ENCODE data around the gene ZNF622. TPM values are rescaled to one million over a fixed set of nuclear protein-coding genes. Genes with fewer than 3 reads are reported as not detected.

Gene ZNF622
- total RNA-seq, 1 experiment from 2014 or later = 25.2 TPM

GRCh38 chr5:16464231-16464630 is 1.4 kb downstream of the ZNF622 start (continued):
- TF ChIP-seq EZH2phosphoT487 (IDR thresholded peaks at IDR 0.05; ENCODE audit: borderline replicate concordance) (no peak), JUND (IDR thresholded peaks at IDR 0.05) (no peak), ELF1 (IDR thresholded peaks at IDR 0.05; ENCODE audit: borderline replicate concordance, low read depth) (no peak), EZH2 (IDR thresholded peaks at IDR 0.05) (no peak)

- POLR2A ChIA-PET = no interaction called here
- intact Hi-C loops (cut with micrococcal nuclease) = no loop called here
Measured at GRCh38 chr5:16461782-16462181, 3.8 kb downstream of the ZNF622 start.

More at GRCh38 chr5:16461782-16462181, 3.8 kb downstream of the ZNF622 start:
- Histone ChIP-seq H3K79me2 (ENCODE audit: insufficient read depth, low read length) (peaks cover 82% of the 10 kb centered on the region), H3K9me3 (ENCODE audit: control insufficient read depth in 1 of 2, insufficient read depth in 1 of 2, low read depth in 1 of 2, low read length in 2 of 2) (no peaks in the 10 kb centered on the region), H3K36me3 (ENCODE audit: control insufficient read depth in 1 of 2, insufficient read depth in 2 of 2, low read length in 2 of 2) (peaks cover 42 to 54% of the 10 kb centered on the region in 2 experiments; a peak in 3 of 4 replicates), H3K4me3 (replicated peaks in 1 of 2; ENCODE audit: low read depth in 1 of 2, low read length in 2 of 2) (no peak overlapping the region), H3K9ac (ENCODE audit: low read length) (no peak overlapping the region), H3K27ac (ENCODE audit: low read depth, low read length) (no peak overlapping the region), H3K9me2 (ENCODE audit: insufficient read depth) (no peaks in the 10 kb centered on the region), H3K4me1 (ENCODE audit: control insufficient read depth in 1 of 2, insufficient read depth in 2 of 2, low read length in 2 of 2) (peaks cover 8 to 14% of the 10 kb centered on the region in 2 experiments), H3K27me3 (ENCODE audit: insufficient read depth, low read length) (no peaks in the 10 kb centered on the region), H3K4me2 (ENCODE audit: low read length) (no peak overlapping the region), H4K20me1 (ENCODE audit: insufficient read depth) (no peaks in the 10 kb centered on the region), H2AFZ (ENCODE audit: low read depth, low read length, poor library complexity, severe bottlenecking) (no peak overlapping the region)
- RAD21 ChIA-PET (ENCODE audit: low non-redundant PET in 1 of 2, low total read pairs in 2 of 2, uncharacterized antibody in 2 of 2, unreplicated experiment in 2 of 2) = no interaction called here
- no peak for DNase-seq (ENCODE audit: low read depth, low spot score)
- no peak for TF ChIP-seq REST (IDR thresholded peaks at IDR 0.05; ENCODE audit: low read depth)
- no peak for TF ChIP-seq JUND (IDR thresholded peaks at IDR 0.05)
- TF ChIP-seq POLR2AphosphoS5 (IDR thresholded peaks at IDR 0.05; ENCODE audit: low read depth, low read length) = no peak
- no peak for TF ChIP-seq TCF7L2 (IDR thresholded peaks at IDR 0.05; ENCODE audit: borderline replicate concordance, extremely low read depth, insufficient read depth, insufficient read length)
- TF ChIP-seq ELF1 (IDR thresholded peaks at IDR 0.05; ENCODE audit: borderline replicate concordance, low read depth) = no peak
- no peak for TF ChIP-seq CTCF (IDR thresholded peaks at IDR 0.05 in 2 of 3, conservative IDR thresholded peaks at IDR 0.05 in 1 of 3; ENCODE audit: borderline replicate concordance in 1 of 3, insufficient read depth in 1 of 3, low read depth in 2 of 3, low read length in 2 of 3)
- no peak for TF ChIP-seq ZNF274 (IDR thresholded peaks at IDR 0.05; ENCODE audit: low read depth, low read length)
- no peak for TF ChIP-seq RAD21 (IDR thresholded peaks at IDR 0.05; ENCODE audit: low read depth)
- TF ChIP-seq MAX (IDR thresholded peaks at IDR 0.05) = no peak
- TF ChIP-seq SIN3A (IDR thresholded peaks at IDR 0.05; ENCODE audit: low read depth) = no peak
- no peak for TF ChIP-seq ZFX (IDR thresholded peaks at IDR 0.05)
- TF ChIP-seq ATF3 (IDR thresholded peaks at IDR 0.05) = no peak
- TF ChIP-seq SP1 (IDR thresholded peaks at IDR 0.05; ENCODE audit: low read depth) = no peak
- TF ChIP-seq EZH2 (IDR thresholded peaks at IDR 0.05) = no peak
- no peak for TF ChIP-seq EZH2phosphoT487 (IDR thresholded peaks at IDR 0.05; ENCODE audit: borderline replicate concordance)
- no peak for TF ChIP-seq EGR1 (IDR thresholded peaks at IDR 0.05; ENCODE audit: low read depth)
- no peak for TF ChIP-seq CEBPB (IDR thresholded peaks at IDR 0.05; ENCODE audit: low read depth)
- TF ChIP-seq FOSL1 (IDR thresholded peaks at IDR 0.05; ENCODE audit: low read depth) = no peak
- BruUV-seq (replicated peaks) = no TSS peak
- CTCF ChIA-PET = no interaction called here
- no peak for ATAC-seq
